SK-MEL-5 (cell line): Measurements from ENCODE around the gene OR4K15. TPM values are rescaled to one million over a fixed set of nuclear protein-coding genes. Genes with fewer than 3 reads are reported as not detected.
"Not testable (repeated sequence)": the region's sequence is repeated elsewhere in the genome, so short reads cannot be mapped to it uniquely, and the experiment has no call there.

ENCODE experiments used
- DNase-seq: peaks from one replicate; pipeline ENCODE4 v3.0.0-alpha.2; 2016; ENCODE audit warnings: low read depth, low spot score
- in situ Hi-C: cut with HindIII; loops from 2 replicates; pipeline ENCODE4 v1.10.0; 2016; ENCODE audit warnings: low sequenced_read_pairs, high pct_unique_total_duplicates, low pct_unique_long_range_greater_than_20kb
- polyA plus RNA-seq, 2 experiments: library from polyadenylated mRNA; depleted of rRNA; stranded (reverse); fragments of >200 nt; gene quantifications; 2 replicates each; pipeline ENCODE4 v1.2.3, GENCODE V29; 2015
- total RNA-seq: library from RNA; depleted of rRNA; stranded (reverse); fragments of >200 nt; shearing (Covaris generic); gene quantifications from 2 replicates; pipeline ENCODE4 v1.2.3, GENCODE V29; 2014; rRNA removed

The OR4K15 gene
- not detected in 2 replicates for total RNA-seq
- polyA plus RNA-seq (2015; cell fraction: cytosol; rRNA removed) = not detected in 2 replicates
- polyA plus RNA-seq (2015; cell fraction: nucleus; rRNA removed) = not detected in 2 replicates

GRCh38 chr14:19975291-19975690 is at the start of gene OR4K15:
Gene OR4K15, plus strand, starts transcription at chr14:19975591. Its CDS starts 0 bp downstream, at chr14:19975591.
- no peak for DNase-seq
- in situ Hi-C loops = no loop called here

GRCh38 chr14:19930617-19931016 is 44.8 kb upstream of the OR4K15 start, which contains the start of gene OR4K1:
Gene OR4K1, plus strand, starts transcription at chr14:19930917. Its CDS starts 4,750 bp downstream, at chr14:19935667.
- in situ Hi-C loops = no loop called here
- DNase-seq = no peak

GRCh38 chr14:19941668-19942067 is 33.7 kb upstream of the OR4K15 start:
- no peak for DNase-seq
- in situ Hi-C loops = no loop called here

GRCh38 chr14:19947413-19948090 is 27.8 kb upstream of the OR4K15 start:
- peak; percentile 38 for DNase-seq
- in situ Hi-C loops = no loop called here

- DNase-seq = no peak
- in situ Hi-C loops = no loop called here
Measured at GRCh38 chr14:19949218-19949617, 26.2 kb upstream of the OR4K15 start.

- in situ Hi-C loops, DNase-seq: not testable (repeated sequence)
Measured at GRCh38 chr14:19969735-19970134, 5.7 kb upstream of the OR4K15 start.

GRCh38 chr14:19974844-19975243 is 547 bp upstream of the OR4K15 start:
- in situ Hi-C loops = no loop called here
- no peak for DNase-seq

GRCh38 chr14:19993438-19993837 is 18.0 kb downstream of the OR4K15 start:
- in situ Hi-C loops = no loop called here
- no peak for DNase-seq

GRCh38 chr14:20001863-20002262 is 26.5 kb downstream of the OR4K15 start, which contains the start of gene OR4Q2:
Gene OR4Q2, plus strand, starts transcription at chr14:20002163.
- DNase-seq = no peak
- in situ Hi-C loops = no loop called here

- in situ Hi-C loops = no loop called here
- DNase-seq = no peak
Measured at GRCh38 chr14:20002319-20002718, 26.9 kb downstream of the OR4K15 start.

- no peak for DNase-seq
- in situ Hi-C loops = no loop called here
Measured at GRCh38 chr14:20008156-20008555, 32.8 kb downstream of the OR4K15 start.

- no peak for DNase-seq
- in situ Hi-C loops = no loop called here
Measured at GRCh38 chr14:20019257-20019865, 44.0 kb downstream of the OR4K15 start, which contains the start of gene OR4K14. Gene OR4K14, minus strand, starts transcription at chr14:20019307. Its CDS starts 4,114 bp downstream, at chr14:20015193.

Other genes with a start within 250 kb of the OR4K15 start
- gene OR4Q3, start 232.0 kb upstream of the OR4K15 start, total RNA-seq = not detected in 2 replicates
- 0.03 TPM in 1 of 2 replicates, not detected in the other for gene OR4M1, start 202.1 kb upstream of the OR4K15 start, total RNA-seq
- not detected in 2 replicates for gene OR4N2, start 171.8 kb upstream of the OR4K15 start, total RNA-seq
- not detected in 2 replicates for gene OR4K2, start 100.4 kb upstream of the OR4K15 start, total RNA-seq
- not detected in 2 replicates for gene OR4K5, start 55.0 kb upstream of the OR4K15 start, total RNA-seq
- not detected in 2 replicates for gene OR4K1, start 44.7 kb upstream of the OR4K15 start, total RNA-seq
- not detected in 2 replicates for gene OR4Q2, start 26.6 kb downstream of the OR4K15 start, total RNA-seq
- not detected in 2 replicates for gene OR4K14, start 43.7 kb downstream of the OR4K15 start, total RNA-seq
- not detected in 2 replicates for gene OR4K13, start 60.4 kb downstream of the OR4K15 start, total RNA-seq
- not detected in 2 replicates for gene OR4L1, start 84.5 kb downstream of the OR4K15 start, total RNA-seq
- not detected in 2 replicates for gene OR4K17, start 135.1 kb downstream of the OR4K15 start, total RNA-seq
- gene OR4N5, start 163.2 kb downstream of the OR4K15 start, total RNA-seq = not detected in 2 replicates
- gene OR11G2, start 215.3 kb downstream of the OR4K15 start, total RNA-seq = not detected in 2 replicates
- gene OR11H6, start 248.1 kb downstream of the OR4K15 start, total RNA-seq = not detected in 2 replicates